H9 (cell line): ENCODE results near the gene CABLES2. TPM values are rescaled to one million over a fixed set of nuclear protein-coding genes. Genes with fewer than 3 reads are reported as not detected.
A peak's percentile ranks its signal among the peaks of the same experiment; 100 is the strongest.

Experiments
- DNase-seq: peaks from one replicate; pipeline ENCODE4 v3.0.0-alpha.2; 2017
- H2AFZ ChIP-seq: one replicate; pipeline ENCODE4 v1.6.1; 2013; ENCODE audit warnings: mild to moderate bottlenecking, low read length, control low read depth, moderate library complexity
- H2AK5ac ChIP-seq: 2 replicates; pipeline ENCODE4 v1.6.1; 2013; ENCODE audit warnings: low read length, control low read depth, mixed read lengths; ENCODE audit not compliant: insufficient read length
- H2BK120ac ChIP-seq: one replicate; pipeline ENCODE4 v1.6.1; 2013; ENCODE audit warnings: low read depth, mild to moderate bottlenecking, low read length, control low read depth, inconsistent platforms; ENCODE audit not compliant: poor library complexity, severe bottlenecking
- H2BK12ac ChIP-seq: 2 replicates; pipeline ENCODE4 v1.6.1; 2013; ENCODE audit warnings: low read length, control low read depth, mixed read lengths, low read depth; ENCODE audit not compliant: insufficient read length
- H2BK15ac ChIP-seq: 2 replicates; pipeline ENCODE4 v1.6.1; 2013; ENCODE audit warnings: low read depth, low read length, control low read depth
- H2BK20ac ChIP-seq: one replicate; pipeline ENCODE4 v1.6.1; 2013; ENCODE audit warnings: low read depth, mild to moderate bottlenecking, low read length, control low read depth, inconsistent platforms; ENCODE audit not compliant: poor library complexity, severe bottlenecking
- H2BK5ac ChIP-seq: 2 replicates; pipeline ENCODE4 v1.6.1; 2013; ENCODE audit warnings: low read length, control low read depth, mixed read lengths; ENCODE audit not compliant: insufficient read length
- H3K14ac ChIP-seq: 2 replicates; pipeline ENCODE4 v1.6.1; 2013; ENCODE audit warnings: low read length, control low read depth; ENCODE audit not compliant: insufficient read depth
- H3K18ac ChIP-seq: 2 replicates; pipeline ENCODE4 v1.6.1; 2013; ENCODE audit warnings: low read depth, mild to moderate bottlenecking, mixed read lengths, low read length, control low read depth; ENCODE audit not compliant: insufficient read length
- H3K23ac ChIP-seq: 2 replicates; pipeline ENCODE4 v1.6.1; 2013; ENCODE audit warnings: low read length, control low read depth, mixed read lengths, low read depth; ENCODE audit not compliant: insufficient read length
- H3K23me2 ChIP-seq: 2 replicates; pipeline ENCODE4 v1.6.1; 2013; ENCODE audit warnings: low read depth, mild to moderate bottlenecking, mixed read lengths, low read length, control low read depth; ENCODE audit not compliant: insufficient read length, poor library complexity, severe bottlenecking
- H3K27ac ChIP-seq: 2 replicates; pipeline ENCODE4 v1.5.1; 2013; ENCODE audit warnings: low read length, control low read depth, mixed read lengths, low read depth; ENCODE audit not compliant: insufficient read length
- H3K27me3 ChIP-seq: 2 replicates; pipeline ENCODE4 v1.6.1; 2013; ENCODE audit warnings: low read length, control low read depth, inconsistent platforms; ENCODE audit not compliant: insufficient read depth
- H3K4ac ChIP-seq: 2 replicates; pipeline ENCODE4 v1.6.1; 2013; ENCODE audit warnings: low read depth, mild to moderate bottlenecking, control low read depth, inconsistent platforms, low read length, moderate library complexity
- H3K4me1 ChIP-seq: 2 replicates; pipeline ENCODE4 v1.6.1; 2013; ENCODE audit warnings: low read length, control low read depth, inconsistent platforms; ENCODE audit not compliant: insufficient read depth
- H3K4me2 ChIP-seq: 2 replicates; pipeline ENCODE4 v1.6.1; 2013; ENCODE audit warnings: low read length, control low read depth, mixed read lengths; ENCODE audit not compliant: insufficient read length, insufficient read depth
- H3K56ac ChIP-seq: 2 replicates; pipeline ENCODE4 v1.6.1; 2013; ENCODE audit warnings: low read depth, mild to moderate bottlenecking, mixed read lengths, low read length, control low read depth; ENCODE audit not compliant: insufficient read length
- H3K79me1 ChIP-seq: 2 replicates; pipeline ENCODE4 v1.6.1; 2013; ENCODE audit warnings: low read depth, mild to moderate bottlenecking, moderate library complexity, low read length, control low read depth, inconsistent platforms; ENCODE audit not compliant: insufficient read depth, poor library complexity, severe bottlenecking
- H3K79me2 ChIP-seq: 2 replicates; pipeline ENCODE4 v1.6.1; 2013; ENCODE audit warnings: low read length, control low read depth, inconsistent platforms; ENCODE audit not compliant: insufficient read depth
- H3K9ac ChIP-seq: 2 replicates; pipeline ENCODE4 v1.6.1; 2013; ENCODE audit warnings: low read length, control low read depth, mixed read lengths; ENCODE audit not compliant: insufficient read length; ENCODE audit errors: extremely low read depth
- H3K9me3 ChIP-seq: one replicate; pipeline ENCODE4 v1.6.1; 2013; ENCODE audit warnings: low read depth, low read length, inconsistent platforms; ENCODE audit not compliant: control insufficient read depth
- H3T11ph ChIP-seq: one replicate; pipeline ENCODE4 v1.6.1; 2013; ENCODE audit warnings: mild to moderate bottlenecking, low read length, control low read depth, inconsistent platforms
- H4K20me1 ChIP-seq: one replicate; pipeline ENCODE4 v1.6.1; 2013; ENCODE audit not compliant: control insufficient read depth, insufficient read length, insufficient read depth
- H4K5ac ChIP-seq: 2 replicates; pipeline ENCODE4 v1.6.1; 2013; ENCODE audit warnings: low read depth, mild to moderate bottlenecking, mixed read lengths, low read length, control low read depth; ENCODE audit not compliant: insufficient read length
- H4K8ac ChIP-seq: replicated peaks from 2 replicates; pipeline ENCODE4 v1.6.1; 2013; ENCODE audit warnings: low read length, control low read depth, mixed read lengths, low read depth; ENCODE audit not compliant: insufficient read length
- H4K91ac ChIP-seq: 2 replicates; pipeline ENCODE4 v1.6.1; 2013; ENCODE audit warnings: low read depth, mild to moderate bottlenecking, moderate library complexity, mixed read lengths, low read length, control low read depth; ENCODE audit not compliant: insufficient read length
- H3K27ac Mint-ChIP-seq, 3 experiments: 2 replicates in 2 of 3; 3 replicates in 1 of 3; pipeline ENCODE4 v1.8.0; 2020 to 2021; ENCODE audit warnings: mixed read lengths in 3 of 3, mild to moderate bottlenecking in 1 of 3, moderate library complexity in 1 of 3
- H3K27me3 Mint-ChIP-seq: 2 replicates; pipeline ENCODE4 v1.8.0; 2021; ENCODE audit warnings: low read depth, mild to moderate bottlenecking, moderate library complexity, mixed read lengths
- H3K36me3 Mint-ChIP-seq, 3 experiments: 2 replicates in 2 of 3; 3 replicates in 1 of 3; pipeline ENCODE4 v1.8.0; 2020 to 2021; ENCODE audit warnings: low read depth in 3 of 3, mixed read lengths in 3 of 3; ENCODE audit not compliant: insufficient read depth in 1 of 3
- H3K4me1 Mint-ChIP-seq, 2 experiments: 2 replicates each; pipeline ENCODE4 v1.8.0; 2020; ENCODE audit warnings: mixed read lengths in 2 of 2
- H3K4me3 Mint-ChIP-seq, 2 experiments: 2 replicates in 1 of 2; 3 replicates in 1 of 2; pipeline ENCODE4 v1.8.0; 2020 to 2021; ENCODE audit warnings: mild to moderate bottlenecking in 2 of 2, mixed read lengths in 2 of 2, moderate library complexity in 1 of 2
- H3K9me3 Mint-ChIP-seq, 2 experiments: 2 replicates in 1 of 2; 3 replicates in 1 of 2; pipeline ENCODE4 v1.8.0; 2020; ENCODE audit warnings: mild to moderate bottlenecking in 2 of 2, mixed read lengths in 2 of 2, moderate library complexity in 1 of 2
- CTCF ChIP-seq: fragments of 200-600 bp; sonication (generic); conservative IDR thresholded peaks from 3 replicates; pipeline ENCODE4 v1.8.0; 2021; ENCODE audit warnings: antibody characterized with exemption, mild to moderate bottlenecking
- WGBS: extraction: QIAGEN DNeasy Blood & Tissue Kit; methylation state at CpG from one replicate; pipeline ENCODE4 v1.1.7; 2013; ENCODE audit warnings: missing lambda C conversion rate, low lambda C conversion rate, mixed read lengths; ENCODE audit not compliant: insufficient read length; ENCODE audit errors: extremely low coverage; 5-methylcytosine and 5-hydroxymethylcytosine counted together
- total RNA-seq: library from RNA; stranded (reverse); gene quantifications from 2 replicates; pipeline ENCODE4 v1.2.1, GENCODE V29; 2021

CABLES2 gene
- total RNA-seq, 1 experiment from 2014 or later: 10.8 TPM

- Mint-ChIP-seq H3K9me3 (no peaks in the 10 kb centered on the region; a peak in 2 of 5 replicates), H3K27me3 (peaks cover 2% of the 10 kb centered on the region; the same call in 1 of the 2 replicates), H3K4me3 (peak overlapping the region in 1 of 2 experiments; percentile 7; a peak in 2 of 5 replicates), H3K27ac (no peak overlapping the region; a peak in 2 of 7 replicates), H3K4me1 (peaks cover 20 to 25% of the 10 kb centered on the region in 2 experiments), H3K36me3 (peaks cover 25 to 38% (median 35%) of the 10 kb centered on the region in 3 experiments; a peak in 6 of 7 replicates)
- H4K8ac ChIP-seq: no peak overlapping the region
- no CpG with 5 or more reads among the region's 5 CpGs for WGBS
- no peak for DNase-seq
- H2BK12ac ChIP-seq: no peak overlapping the region
- no peak overlapping the region for H4K5ac ChIP-seq
- TF ChIP-seq CTCF: no peak
- no peak overlapping the region for H3K23ac ChIP-seq
- H2AK5ac ChIP-seq: no peak overlapping the region
- no peak overlapping the region for H3K14ac ChIP-seq
- H2AFZ ChIP-seq: no peak overlapping the region
- no peak overlapping the region for H4K91ac ChIP-seq
- H3K56ac ChIP-seq: no peak overlapping the region
- H3K4ac ChIP-seq: no peak overlapping the region
- no peak overlapping the region for H3K9ac ChIP-seq
- H3T11ph ChIP-seq: no peak overlapping the region
- no peaks in the 10 kb centered on the region for H3K4me1 ChIP-seq
- no peaks in the 10 kb centered on the region for H3K27me3 ChIP-seq
- H2BK120ac ChIP-seq: no peak overlapping the region
- H4K20me1 ChIP-seq: no peaks in the 10 kb centered on the region
- no peak overlapping the region for H2BK20ac ChIP-seq
- H3K23me2 ChIP-seq: peaks cover 14% of the 10 kb centered on the region
- no peak overlapping the region for H3K4me2 ChIP-seq
- no peak overlapping the region for H3K27ac ChIP-seq
- no peak overlapping the region for H2BK5ac ChIP-seq
- no peaks in the 10 kb centered on the region for H3K9me3 ChIP-seq
- H3K18ac ChIP-seq: no peak overlapping the region
- no peak overlapping the region for H2BK15ac ChIP-seq
- peaks cover 8% of the 10 kb centered on the region for H3K79me1 ChIP-seq
- H3K79me2 ChIP-seq: peaks cover 10% of the 10 kb centered on the region; the same call in 1 of the 2 replicates
Observed at GRCh38 chr20:62389601-62390087, 17.4 kb downstream of the CABLES2 start.
